ENCODE data around the gene SPCS3.

Gene SPCS3

GRCh38 chr4:176313596-176314336, 6.0 kb upstream of the SPCS3 start:
- Histone ChIP-seq H3K4me1 (ENCODE audit: control insufficient read depth, insufficient read depth, low read length) (no peaks in the 10 kb centered on the region), H3K36me3 (ENCODE audit: control insufficient read depth in 2 of 2, insufficient read depth in 1 of 2, low read length in 2 of 2) (no peaks in the 10 kb centered on the region), H3K4me3 (ENCODE audit: low read depth, low read length) (no peak overlapping the region), H3K27ac (ENCODE audit: extremely low read depth, low read depth, low read length) (no peak overlapping the region), H3K9me3 (ENCODE audit: control insufficient read depth, insufficient read depth, low read depth, low read length) (no peaks in the 10 kb centered on the region)
- ChIA-PET POLR2A (no interaction called here), CTCF (no interaction called here)
- TF ChIP-seq ZNF768 (tag by site-specific recombination; IDR thresholded peaks at IDR 0.05), result no peak
- TF ChIP-seq WT1 (tag by site-specific recombination; IDR thresholded peaks at IDR 0.05), result no peak
- TF ChIP-seq ZBTB44 (tag by site-specific recombination; IDR thresholded peaks at IDR 0.05), result no peak
- TF ChIP-seq, protein P1, sequence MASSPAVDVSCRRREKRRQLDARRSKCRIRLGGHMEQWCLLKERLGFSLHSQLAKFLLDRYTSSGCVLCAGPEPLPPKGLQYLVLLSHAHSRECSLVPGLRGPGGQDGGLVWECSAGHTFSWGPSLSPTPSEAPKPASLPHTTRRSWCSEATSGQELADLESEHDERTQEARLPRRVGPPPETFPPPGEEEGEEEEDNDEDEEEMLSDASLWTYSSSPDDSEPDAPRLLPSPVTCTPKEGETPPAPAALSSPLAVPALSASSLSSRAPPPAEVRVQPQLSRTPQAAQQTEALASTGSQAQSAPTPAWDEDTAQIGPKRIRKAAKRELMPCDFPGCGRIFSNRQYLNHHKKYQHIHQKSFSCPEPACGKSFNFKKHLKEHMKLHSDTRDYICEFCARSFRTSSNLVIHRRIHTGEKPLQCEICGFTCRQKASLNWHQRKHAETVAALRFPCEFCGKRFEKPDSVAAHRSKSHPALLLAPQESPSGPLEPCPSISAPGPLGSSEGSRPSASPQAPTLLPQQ (tag by site-specific recombination; IDR thresholded peaks at IDR 0.05), result no peak
- TF ChIP-seq ZNF341 (tag by site-specific recombination; IDR thresholded peaks at IDR 0.05; ENCODE audit: low read depth), result no peak
- TF ChIP-seq ZNF626 (tag by site-specific recombination; IDR thresholded peaks at IDR 0.05), result no peak
- TF ChIP-seq ZNF585B (tag by site-specific recombination; IDR thresholded peaks at IDR 0.05), result no peak

- POLR2A ChIA-PET, result interaction anchor here (1.0 kb wide), 1 partner anchor 10 kb away, joined by 3 read pairs; no protein-coding TSS in a partner anchor
Measured at GRCh38 chr4:176319151-176319703, 539 bp upstream of the SPCS3 start.

GRCh38 chr4:176320340-176320975, 692 bp downstream of the SPCS3 start:
- no peaks in the 10 kb centered on the region for H3K36me3 ChIP-seq (ENCODE audit: control insufficient read depth in 2 of 2, insufficient read depth in 1 of 2, low read length in 2 of 2)
- POLR2A ChIA-PET, result no interaction called here
- H3K4me1 ChIP-seq (ENCODE audit: control insufficient read depth, insufficient read depth, low read length), result 0 out of 2 replicates have a peak, but pooled peaks cover 3% of the 10 kb centered on the region
- H3K9me3 ChIP-seq (ENCODE audit: control insufficient read depth, insufficient read depth, low read depth, low read length), result no peaks in the 10 kb centered on the region
- peak overlapping the region; percentile 93 for H3K27ac ChIP-seq (ENCODE audit: extremely low read depth, low read depth, low read length)
- peak overlapping the region; percentile 98 for H3K4me3 ChIP-seq (ENCODE audit: low read depth, low read length)
- CTCF ChIA-PET, result interaction anchor here (0.6 kb wide), 1 partner anchor 371 kb away, joined by 3 read pairs; no protein-coding TSS in a partner anchor
- TF ChIP-seq ZNF510 (tag by site-specific recombination; IDR thresholded peaks at IDR 0.05; ENCODE audit: insufficient replicate concordance), result no peak
- no peak for TF ChIP-seq MZF1 (tag by site-specific recombination; IDR thresholded peaks at IDR 0.05; ENCODE audit: borderline replicate concordance)
- TF ChIP-seq ZNF292 (tag by site-specific recombination; IDR thresholded peaks at IDR 0.05; ENCODE audit: borderline replicate concordance, low read depth), result no peak
- TF ChIP-seq, protein P2, sequence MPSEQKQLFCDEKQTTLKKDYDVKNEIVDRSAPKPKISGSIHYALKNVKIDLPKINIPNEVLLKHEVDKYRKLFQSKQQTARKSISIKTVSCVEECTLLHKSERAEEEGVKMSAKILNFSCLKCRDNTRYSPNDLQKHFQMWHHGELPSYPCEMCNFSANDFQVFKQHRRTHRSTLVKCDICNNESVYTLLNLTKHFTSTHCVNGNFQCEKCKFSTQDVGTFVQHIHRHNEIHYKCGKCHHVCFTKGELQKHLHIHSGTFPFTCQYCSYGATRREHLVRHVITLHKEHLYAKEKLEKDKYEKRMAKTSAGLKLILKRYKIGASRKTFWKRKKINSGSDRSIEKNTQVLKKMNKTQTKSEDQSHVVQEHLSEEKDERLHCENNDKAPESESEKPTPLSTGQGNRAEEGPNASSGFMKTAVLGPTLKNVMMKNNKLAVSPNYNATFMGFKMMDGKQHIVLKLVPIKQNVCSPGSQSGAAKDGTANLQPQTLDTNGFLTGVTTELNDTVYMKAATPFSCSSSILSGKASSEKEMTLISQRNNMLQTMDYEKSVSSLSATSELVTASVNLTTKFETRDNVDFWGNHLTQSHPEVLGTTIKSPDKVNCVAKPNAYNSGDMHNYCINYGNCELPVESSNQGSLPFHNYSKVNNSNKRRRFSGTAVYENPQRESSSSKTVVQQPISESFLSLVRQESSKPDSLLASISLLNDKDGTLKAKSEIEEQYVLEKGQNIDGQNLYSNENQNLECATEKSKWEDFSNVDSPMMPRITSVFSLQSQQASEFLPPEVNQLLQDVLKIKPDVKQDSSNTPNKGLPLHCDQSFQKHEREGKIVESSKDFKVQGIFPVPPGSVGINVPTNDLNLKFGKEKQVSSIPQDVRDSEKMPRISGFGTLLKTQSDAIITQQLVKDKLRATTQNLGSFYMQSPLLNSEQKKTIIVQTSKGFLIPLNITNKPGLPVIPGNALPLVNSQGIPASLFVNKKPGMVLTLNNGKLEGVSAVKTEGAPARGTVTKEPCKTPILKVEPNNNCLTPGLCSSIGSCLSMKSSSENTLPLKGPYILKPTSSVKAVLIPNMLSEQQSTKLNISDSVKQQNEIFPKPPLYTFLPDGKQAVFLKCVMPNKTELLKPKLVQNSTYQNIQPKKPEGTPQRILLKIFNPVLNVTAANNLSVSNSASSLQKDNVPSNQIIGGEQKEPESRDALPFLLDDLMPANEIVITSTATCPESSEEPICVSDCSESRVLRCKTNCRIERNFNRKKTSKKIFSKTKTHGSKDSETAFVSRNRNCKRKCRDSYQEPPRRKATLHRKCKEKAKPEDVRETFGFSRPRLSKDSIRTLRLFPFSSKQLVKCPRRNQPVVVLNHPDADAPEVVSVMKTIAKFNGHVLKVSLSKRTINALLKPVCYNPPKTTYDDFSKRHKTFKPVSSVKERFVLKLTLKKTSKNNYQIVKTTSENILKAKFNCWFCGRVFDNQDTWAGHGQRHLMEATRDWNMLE (tag by site-specific recombination; conservative IDR thresholded peaks at IDR 0.05; ENCODE audit: low read depth), result no peak
- TF ChIP-seq, protein P3, sequence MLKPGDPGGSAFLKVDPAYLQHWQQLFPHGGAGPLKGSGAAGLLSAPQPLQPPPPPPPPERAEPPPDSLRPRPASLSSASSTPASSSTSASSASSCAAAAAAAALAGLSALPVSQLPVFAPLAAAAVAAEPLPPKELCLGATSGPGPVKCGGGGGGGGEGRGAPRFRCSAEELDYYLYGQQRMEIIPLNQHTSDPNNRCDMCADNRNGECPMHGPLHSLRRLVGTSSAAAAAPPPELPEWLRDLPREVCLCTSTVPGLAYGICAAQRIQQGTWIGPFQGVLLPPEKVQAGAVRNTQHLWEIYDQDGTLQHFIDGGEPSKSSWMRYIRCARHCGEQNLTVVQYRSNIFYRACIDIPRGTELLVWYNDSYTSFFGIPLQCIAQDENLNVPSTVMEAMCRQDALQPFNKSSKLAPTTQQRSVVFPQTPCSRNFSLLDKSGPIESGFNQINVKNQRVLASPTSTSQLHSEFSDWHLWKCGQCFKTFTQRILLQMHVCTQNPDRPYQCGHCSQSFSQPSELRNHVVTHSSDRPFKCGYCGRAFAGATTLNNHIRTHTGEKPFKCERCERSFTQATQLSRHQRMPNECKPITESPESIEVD (tag by site-specific recombination; IDR thresholded peaks at IDR 0.05), result no peak
- no peak for TF ChIP-seq ZNF214 (tag by site-specific recombination; IDR thresholded peaks at IDR 0.05; ENCODE audit: borderline replicate concordance)
- TF ChIP-seq ZNF266 (tag by site-specific recombination; IDR thresholded peaks at IDR 0.05; ENCODE audit: low read depth), result no peak

More at GRCh38 chr4:176319151-176319703, 539 bp upstream of the SPCS3 start:
- H3K27ac ChIP-seq (ENCODE audit: extremely low read depth, low read depth, low read length), result no peak overlapping the region
- peak overlapping the region; percentile 98 for H3K4me3 ChIP-seq (ENCODE audit: low read depth, low read length)
- no peaks in the 10 kb centered on the region for H3K36me3 ChIP-seq (ENCODE audit: control insufficient read depth in 2 of 2, insufficient read depth in 1 of 2, low read length in 2 of 2)
- CTCF ChIA-PET, result no interaction called here
- H3K4me1 ChIP-seq (ENCODE audit: control insufficient read depth, insufficient read depth, low read length), result 0 out of 2 replicates have a peak, but pooled peaks cover 3% of the 10 kb centered on the region
- H3K9me3 ChIP-seq (ENCODE audit: control insufficient read depth, insufficient read depth, low read depth, low read length), result no peaks in the 10 kb centered on the region
- TF ChIP-seq ZNF629 (tag by site-specific recombination; IDR thresholded peaks at IDR 0.05) (no peak), FEZF1 (tag by site-specific recombination; IDR thresholded peaks at IDR 0.05) (peak; percentile 72), MZF1 (tag by site-specific recombination; IDR thresholded peaks at IDR 0.05; ENCODE audit: borderline replicate concordance) (peak; percentile 94), ZNF335 (tag by site-specific recombination; conservative IDR thresholded peaks at IDR 0.05) (peak; percentile 47; the same call in 1 of the 2 replicates)
- TF ChIP-seq, protein P4, sequence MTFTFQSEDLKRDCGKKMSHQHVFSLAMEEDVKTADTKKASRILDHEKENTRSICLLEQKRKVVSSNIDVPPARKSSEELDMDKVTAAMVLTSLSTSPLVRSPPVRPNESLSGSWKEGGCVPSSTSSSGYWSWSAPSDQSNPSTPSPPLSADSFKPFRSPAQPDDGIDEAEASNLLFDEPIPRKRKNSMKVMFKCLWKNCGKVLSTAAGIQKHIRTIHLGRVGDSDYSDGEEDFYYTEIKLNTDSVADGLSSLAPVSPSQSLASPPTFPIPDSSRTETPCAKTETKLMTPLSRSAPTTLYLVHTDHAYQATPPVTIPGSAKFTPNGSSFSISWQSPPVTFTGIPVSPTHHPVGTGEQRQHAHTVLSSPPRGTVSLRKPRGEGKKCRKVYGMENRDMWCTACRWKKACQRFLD (tag by site-specific recombination; IDR thresholded peaks at IDR 0.05), result no peak
